HG03521 (cell line): ENCODE results near the gene UBE2E1.

Experiments
- ATAC-seq: cut with Tn5 transposase; IDR thresholded peaks from one replicate; pipeline ENCODE4 v1.9.1; 2021; ENCODE audit warnings: mild to moderate bottlenecking, moderate library complexity; ENCODE audit not compliant: unreplicated experiment

The UBE2E1 gene

GRCh38 chr3:23793528-23794134 lies 12.1 kb upstream of the UBE2E1 start:
- ATAC-seq, result no peak

DNA sequence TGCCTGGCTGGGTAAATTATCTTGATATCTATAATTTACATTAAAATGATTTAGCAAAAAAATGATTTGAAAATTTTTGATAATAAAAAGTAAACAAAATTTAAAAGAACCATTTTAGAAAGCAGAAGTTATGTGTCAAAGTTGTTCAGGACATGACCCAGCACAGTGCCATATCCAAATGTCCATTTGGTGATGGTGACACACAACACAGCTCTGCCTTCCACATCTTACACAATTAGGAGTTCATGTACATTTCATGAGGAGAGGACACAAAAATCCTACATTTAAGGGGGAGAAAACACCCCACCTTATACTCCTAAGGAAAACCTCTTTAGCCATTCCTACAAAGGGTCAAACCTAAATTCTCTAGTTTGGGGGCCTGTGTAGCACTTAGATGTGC lies 10.7 kb upstream of the UBE2E1 start:
- no peak for ATAC-seq

GRCh38 chr3:23796518-23796917 lies 9.2 kb upstream of the UBE2E1 start:
- no peak for ATAC-seq

DNA sequence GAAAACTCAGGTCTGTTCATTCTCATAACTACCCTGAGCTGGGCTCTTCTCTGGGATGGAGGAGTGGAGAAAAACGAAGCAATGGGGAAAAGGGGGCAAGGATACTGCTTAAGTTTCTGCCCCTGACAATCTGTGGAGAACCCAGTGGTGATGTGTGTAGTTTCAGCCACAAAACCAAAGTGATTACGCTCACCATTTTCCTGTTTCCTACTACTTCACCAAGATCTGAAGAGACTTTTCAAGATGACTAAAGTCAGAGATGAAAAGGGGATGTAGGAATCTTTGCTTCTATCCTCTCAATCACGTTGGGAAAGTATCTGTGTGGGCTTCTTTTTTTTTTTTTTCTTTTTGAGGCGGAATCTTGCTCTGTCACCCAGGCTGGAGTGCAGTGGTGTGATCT lies 8.3 kb upstream of the UBE2E1 start:
- peak; percentile 52 for ATAC-seq

DNA sequence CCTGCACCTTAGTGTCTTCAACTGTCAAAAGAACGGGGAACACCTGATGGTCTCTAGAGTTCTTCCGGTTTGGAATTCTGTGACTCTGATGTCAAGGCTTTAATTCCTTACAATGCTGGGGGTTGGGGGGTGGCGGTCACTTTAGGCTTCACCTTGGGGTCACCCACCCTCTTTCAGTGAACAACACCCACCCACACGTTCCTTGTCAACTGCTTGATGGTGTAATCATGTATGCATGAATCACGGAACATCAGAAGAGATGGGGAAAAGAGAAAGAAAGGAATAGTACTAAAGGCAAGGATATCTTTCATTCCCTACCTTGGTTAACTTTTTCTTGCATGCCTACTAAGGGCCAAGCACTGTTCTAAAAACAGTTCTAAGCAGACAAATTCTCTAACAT lies 7.3 kb upstream of the UBE2E1 start:
- no peak for ATAC-seq

DNA sequence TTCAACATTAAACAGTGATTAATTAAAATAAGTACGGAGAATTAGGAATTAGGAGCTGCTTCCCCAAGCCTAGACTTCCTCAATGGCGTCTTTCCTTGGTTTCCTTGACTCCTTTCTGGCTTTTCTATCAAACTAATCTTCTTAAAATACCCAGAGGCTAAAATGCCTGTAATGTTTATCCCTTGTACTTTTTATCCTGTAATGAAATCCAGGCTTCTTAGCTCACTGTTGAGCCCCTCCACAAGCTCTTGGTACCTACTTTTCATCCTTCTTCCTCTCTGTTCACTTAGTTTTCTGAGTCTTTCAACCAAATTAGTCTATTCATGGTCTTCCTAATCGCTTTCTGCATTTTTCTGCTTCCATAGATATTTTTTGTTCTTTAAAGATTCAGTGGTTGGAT lies 6.9 kb upstream of the UBE2E1 start:
- ATAC-seq, result no peak

- no peak for ATAC-seq
Observed at GRCh38 chr3:23800731-23801130, 5.0 kb upstream of the UBE2E1 start.

GRCh38 chr3:23804441-23805209 lies 1.1 kb upstream of the UBE2E1 start:
- ATAC-seq, result no peak

- ATAC-seq, result no peak
Observed at GRCh38 chr3:23805210-23805632, 534 bp upstream of the UBE2E1 start.

DNA sequence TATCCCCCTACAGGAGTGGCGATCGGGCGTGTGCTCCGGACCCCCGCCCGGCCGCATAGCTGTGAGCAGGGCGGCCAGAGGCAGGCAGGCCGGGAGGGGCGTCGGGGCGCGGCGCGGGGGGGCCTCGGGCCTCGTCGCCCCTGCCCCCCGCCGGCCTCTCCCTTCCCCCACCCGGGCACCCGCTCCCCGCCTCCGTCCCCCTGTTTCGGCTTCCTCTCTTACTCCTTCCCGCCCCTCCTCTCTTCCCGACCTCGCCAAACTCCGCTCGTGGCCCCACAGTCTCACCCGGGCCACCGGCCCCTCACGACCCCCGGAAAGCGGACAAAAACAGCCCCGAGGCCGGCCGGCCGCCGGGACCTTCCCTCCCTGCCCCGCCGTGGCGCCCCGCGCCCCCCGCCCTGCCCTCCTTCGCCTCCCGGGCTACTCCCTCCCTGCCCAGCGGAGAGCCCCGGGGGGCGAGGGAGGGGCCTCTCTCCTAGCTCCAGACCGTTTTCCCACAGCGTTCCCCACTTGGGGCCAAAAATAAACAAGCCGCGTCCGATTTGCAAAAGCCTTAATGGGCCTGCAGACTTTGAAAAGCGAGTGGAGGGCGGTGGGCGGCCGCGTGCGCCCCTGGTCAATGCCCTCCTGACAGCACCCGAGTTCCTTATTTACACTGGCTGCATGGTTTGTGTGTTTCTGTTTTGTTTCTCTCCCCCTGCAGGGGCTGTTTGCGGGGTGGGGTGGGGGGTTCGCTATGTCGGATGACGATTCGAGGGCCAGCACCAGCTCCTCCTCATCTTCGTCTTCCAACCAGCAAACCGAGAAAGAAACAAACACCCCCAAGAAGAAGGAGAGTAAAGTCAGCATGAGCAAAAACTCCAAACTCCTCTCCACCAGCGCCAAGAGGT lies 1.0 kb downstream of the UBE2E1 start:
- peak; percentile 3 for ATAC-seq

DNA sequence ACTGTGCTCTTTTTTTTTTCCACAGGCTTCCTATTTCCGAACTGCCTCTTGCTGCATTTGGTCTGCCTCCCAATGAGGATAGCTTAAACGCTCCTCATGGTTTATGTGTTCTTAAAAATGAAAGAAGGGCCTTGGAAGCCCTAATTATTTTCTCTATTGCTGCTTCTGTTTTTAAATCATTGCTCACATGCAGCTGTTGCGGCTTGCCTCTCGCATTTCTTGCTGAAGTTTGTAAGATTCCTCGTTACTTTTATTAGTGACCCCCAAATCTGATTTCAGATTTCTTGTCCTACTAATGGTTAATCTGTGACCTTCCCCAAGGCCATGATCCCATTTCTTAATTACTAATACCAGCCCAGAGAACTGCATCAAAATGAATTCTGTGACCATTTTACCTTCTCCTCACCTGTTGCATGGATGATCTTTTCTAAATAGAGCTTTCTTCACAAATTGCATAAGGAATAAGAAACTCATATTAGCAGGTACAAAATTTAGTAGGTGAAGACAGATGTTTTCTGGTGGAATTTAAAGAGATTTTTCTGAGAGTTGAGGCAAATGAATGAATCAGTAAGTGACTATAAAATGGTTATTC lies 1.8 kb downstream of the UBE2E1 start:
- no peak for ATAC-seq

DNA sequence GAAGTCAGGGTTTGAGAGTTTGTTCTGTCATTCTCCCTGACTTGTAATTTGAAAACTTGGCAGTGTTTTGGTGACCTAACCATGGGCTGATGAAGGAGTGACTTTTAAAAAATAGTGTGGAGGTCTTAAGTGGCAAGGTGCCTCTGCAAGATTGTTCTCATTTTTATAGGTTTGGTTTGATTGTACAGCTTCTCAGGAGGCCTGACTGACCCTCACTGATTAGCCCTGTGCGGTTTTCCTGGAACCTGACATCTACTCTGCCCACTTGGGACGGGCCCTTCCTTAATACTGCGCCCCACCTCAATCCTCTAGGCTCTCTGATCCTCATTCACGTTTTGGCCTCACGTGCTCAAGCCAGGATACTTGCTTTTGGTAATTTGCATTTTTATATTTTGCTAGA lies 2.8 kb downstream of the UBE2E1 start:
- no peak for ATAC-seq

DNA sequence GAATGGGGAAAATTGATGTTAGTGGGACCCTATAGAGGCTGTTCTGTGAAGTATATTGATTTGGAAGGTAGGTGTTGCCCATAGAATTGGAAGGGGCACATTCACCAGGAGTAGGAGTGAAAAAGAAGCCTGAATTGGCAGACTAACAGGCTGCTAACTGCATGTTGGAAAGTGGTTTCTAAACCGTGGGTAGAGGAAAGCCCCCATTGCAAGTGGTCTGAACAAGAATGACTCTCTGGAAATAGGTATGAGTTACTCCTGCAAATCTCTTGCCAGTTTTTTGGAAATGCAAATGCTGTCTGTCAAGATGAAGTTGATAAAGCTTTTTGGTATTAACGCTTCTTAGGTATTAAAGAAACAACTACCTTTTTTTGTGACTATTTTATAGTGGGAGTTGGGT lies 3.5 kb downstream of the UBE2E1 start:
- no peak for ATAC-seq

GRCh38 chr3:23809840-23810342 lies 4.1 kb downstream of the UBE2E1 start:
- ATAC-seq, result no peak

GRCh38 chr3:23810343-23811184 lies 4.8 kb downstream of the UBE2E1 start:
- peak; percentile 19 for ATAC-seq

DNA sequence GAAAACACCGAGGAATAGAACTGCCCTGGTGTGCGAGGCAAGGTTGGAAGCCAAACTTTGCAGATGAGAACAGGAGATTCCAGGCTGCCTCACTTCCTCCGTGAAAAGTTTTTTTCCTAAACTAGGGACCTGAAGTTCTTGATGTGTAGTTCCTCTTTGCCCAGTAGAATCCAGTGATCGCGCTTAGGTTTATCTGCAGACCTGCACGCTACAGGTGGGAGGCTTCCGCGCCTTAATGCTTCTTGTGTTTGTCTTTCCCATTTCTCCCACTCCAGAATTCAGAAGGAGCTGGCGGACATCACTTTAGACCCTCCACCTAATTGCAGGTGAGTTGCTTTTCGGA lies 5.4 kb downstream of the UBE2E1 start:
- ATAC-seq, result no peak

DNA sequence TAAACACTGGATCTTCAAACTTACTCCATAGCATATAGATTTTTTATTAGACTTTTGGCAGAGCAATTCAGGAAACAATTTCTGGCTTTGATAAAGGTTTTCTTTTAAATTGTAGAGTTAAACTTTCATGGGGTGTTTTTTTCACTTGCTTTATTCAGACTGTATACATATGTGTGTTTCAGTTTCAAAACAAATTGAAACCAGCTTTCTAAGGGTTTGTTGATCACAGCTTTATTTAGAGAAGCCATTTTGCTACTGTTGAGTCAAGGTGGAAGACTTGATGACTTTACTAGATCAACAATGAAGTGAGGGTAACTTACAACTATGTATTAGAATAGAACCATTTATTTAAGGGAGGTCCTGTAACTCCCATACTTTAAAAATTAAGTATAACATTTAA lies 6.2 kb downstream of the UBE2E1 start:
- ATAC-seq, result peak; percentile 57

DNA sequence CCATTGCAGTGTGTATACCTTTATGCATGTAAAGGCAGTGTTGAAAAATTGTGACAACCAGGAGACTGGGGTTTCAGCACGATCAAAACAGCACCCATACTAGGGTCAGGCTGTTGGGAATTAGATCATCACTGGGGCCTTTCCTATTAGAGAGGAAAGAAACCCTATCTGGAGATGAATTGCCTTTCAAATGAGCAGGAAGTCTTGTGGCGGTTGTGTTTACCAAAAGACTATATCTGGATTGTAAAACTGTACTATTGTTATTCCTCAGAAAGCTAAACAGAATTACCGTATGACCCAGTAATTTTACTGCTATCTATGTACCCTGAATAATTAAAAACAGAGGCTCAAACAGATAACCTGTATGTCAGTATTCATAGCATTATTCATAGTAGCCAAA lies 10.1 kb downstream of the UBE2E1 start:
- no peak for ATAC-seq

DNA sequence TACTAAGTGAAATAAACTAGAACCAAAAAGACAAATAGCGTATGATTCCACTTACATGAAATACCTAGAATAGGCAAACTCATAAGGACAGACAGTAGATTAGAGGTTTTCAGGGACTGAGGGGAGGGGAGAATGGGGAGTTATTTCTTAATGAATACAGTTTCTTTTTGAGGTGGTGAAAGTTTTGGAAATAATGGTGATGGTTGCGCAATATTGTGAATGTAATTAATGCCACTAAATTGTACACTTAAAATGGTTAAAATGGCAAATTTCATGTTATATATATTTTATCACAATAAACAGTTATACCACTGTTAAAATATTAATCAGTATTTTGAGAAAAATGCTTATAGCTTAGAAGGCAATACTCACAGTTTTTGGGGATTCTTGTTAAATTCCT lies 11.0 kb downstream of the UBE2E1 start:
- ATAC-seq, result no peak

GRCh38 chr3:23817508-23818223 lies 11.9 kb downstream of the UBE2E1 start:
- ATAC-seq, result no peak
